Heart left ventricle (tissue), 13 donors: Measurements from ENCODE around the gene TCF4.

ENCODE experiments used
- POLR2A ChIP-seq, 2 donors: fragments of 450-650 bp; IDR thresholded peaks; one replicate each; pipeline ENCODE4 v1.6.1; 2017; ENCODE audit warnings: antibody characterized with exemption in 2 of 2, mild to moderate bottlenecking in 2 of 2, moderate library complexity in 2 of 2
- TF ChIP-seq, protein P1 (sequence below), 12 donors: fragments of 200-600 bp; sonication (generic) in 4 of 12; IDR thresholded peaks; one replicate each; pipeline versions ENCODE4 v1.5.0 to v1.8.0; 2018 to 2022; ENCODE audit warnings: antibody characterized with exemption in 12 of 12, mild to moderate bottlenecking in 5 of 12
- donor health status: ischemic (EF 13 %, LVEDD 7.1; RV severe dilation, severe dysfunction).
- donor health status: DM: no; HTN: yes; CAD: no.
- donor health status: DM: no; HTN: no; CAD: no.
- donor health status: ischemic (EF 25% LVEDD 6.9; RV normal size, moderate dysfunction).
- donor health status: ischemic (EF 25% LVEDD 5.7; RV mildly dilated, moderate dysfunction).
- donor health status: ischemic (EF 35%, LVEDD 5.7; RV mildly dilated, moderate dysfunction).
- donor health status: nonischemic (EF 11% LVEDD 7.7; RV severe dilation, severe dysfunction).
- donor health status: DM: yes; HTN: yes; CAD: no.
- donor health status: PGD.
- donor health status: ischemic (EF 29% LVEDD 5.4; RV normal size, mild dysfunction).
- donor health status: nonischemic (EF 23%, LVEDD 6.1; RV moderate dilation, normal function).

DNA sequence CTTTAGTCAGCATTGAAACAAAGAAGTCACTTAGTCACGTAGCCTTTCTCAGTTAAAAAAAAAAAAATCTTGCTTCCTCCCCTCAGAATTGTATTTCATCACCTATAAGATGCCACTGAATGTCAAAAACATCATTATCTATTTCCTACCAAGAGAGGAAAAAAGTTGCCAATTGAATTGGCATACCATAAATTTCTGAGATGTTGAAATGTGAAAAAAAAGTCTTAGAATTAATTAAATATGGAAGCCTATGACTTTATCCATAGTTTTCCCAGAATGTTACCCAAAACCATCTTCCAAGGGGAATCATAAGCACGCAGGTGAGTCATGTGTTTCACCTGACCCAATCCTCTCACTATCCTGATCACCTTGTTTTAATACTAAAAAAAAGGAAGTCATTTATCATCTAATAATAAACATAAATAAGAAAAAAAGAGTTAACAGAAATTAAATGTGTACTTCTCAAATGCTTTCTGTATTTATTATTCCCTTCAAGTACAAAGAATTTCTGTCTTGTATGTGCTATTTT is 205.7 kb downstream of the TCF4 start:
- TF ChIP-seq, protein P1, sequence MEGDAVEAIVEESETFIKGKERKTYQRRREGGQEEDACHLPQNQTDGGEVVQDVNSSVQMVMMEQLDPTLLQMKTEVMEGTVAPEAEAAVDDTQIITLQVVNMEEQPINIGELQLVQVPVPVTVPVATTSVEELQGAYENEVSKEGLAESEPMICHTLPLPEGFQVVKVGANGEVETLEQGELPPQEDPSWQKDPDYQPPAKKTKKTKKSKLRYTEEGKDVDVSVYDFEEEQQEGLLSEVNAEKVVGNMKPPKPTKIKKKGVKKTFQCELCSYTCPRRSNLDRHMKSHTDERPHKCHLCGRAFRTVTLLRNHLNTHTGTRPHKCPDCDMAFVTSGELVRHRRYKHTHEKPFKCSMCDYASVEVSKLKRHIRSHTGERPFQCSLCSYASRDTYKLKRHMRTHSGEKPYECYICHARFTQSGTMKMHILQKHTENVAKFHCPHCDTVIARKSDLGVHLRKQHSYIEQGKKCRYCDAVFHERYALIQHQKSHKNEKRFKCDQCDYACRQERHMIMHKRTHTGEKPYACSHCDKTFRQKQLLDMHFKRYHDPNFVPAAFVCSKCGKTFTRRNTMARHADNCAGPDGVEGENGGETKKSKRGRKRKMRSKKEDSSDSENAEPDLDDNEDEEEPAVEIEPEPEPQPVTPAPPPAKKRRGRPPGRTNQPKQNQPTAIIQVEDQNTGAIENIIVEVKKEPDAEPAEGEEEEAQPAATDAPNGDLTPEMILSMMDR (IDR thresholded peaks at IDR 0.05) = no peak
- no peak for TF ChIP-seq POLR2A (IDR thresholded peaks at IDR 0.05)
